ENCODE results near the gene G2E3. TPM values are rescaled to one million over a fixed set of nuclear protein-coding genes. Genes with fewer than 3 reads are reported as not detected.
A peak's percentile ranks its signal among the peaks of the same experiment; 100 is the strongest.

Gene G2E3
- total and polyA plus RNA-seq, 2 of the 13 experiments (the other 11 are each of a cell fraction or from before 2014, with no cell fraction given): 22.8 to 63.0 TPM

- ChIA-PET CTCF (ENCODE audit: low intra/inter-chr PET ratio, low total read pairs) (no interaction called here), POLR2A (no interaction called here)
- 98% methylated on average over 5 of the region's 5 CpGs for WGBS (ENCODE audit: low lambda C conversion rate)
- Histone ChIP-seq H3K9ac (ENCODE audit: insufficient read depth, low read depth, low read length) (no peak overlapping the region), H3K9me3 (ENCODE audit: low read length) (no peaks in the 10 kb centered on the region), H2AFZ (ENCODE audit: low read length) (no peak overlapping the region), H3K27ac (ENCODE audit: extremely low read length, insufficient read depth, low read length) (no peak overlapping the region), H3K4me1 (ENCODE audit: insufficient read depth, low read length) (peaks cover 40% of the 10 kb centered on the region), H3K4me2 (ENCODE audit: low read depth, low read length) (no peak overlapping the region), H3K36me3 (replicated peaks in 1 of 2; ENCODE audit: control insufficient read depth in 1 of 2, insufficient read depth in 2 of 2, low read length in 2 of 2) (0 out of 5 replicates have a peak, but pooled peaks cover 0 to 8% of the 10 kb centered on the region in 2 experiments), H3K4me3 (replicated peaks in 1 of 3; ENCODE audit: insufficient read depth in 1 of 3, low read depth in 2 of 3, low read length in 3 of 3) (no peak overlapping the region), H3K27me3 (ENCODE audit: control insufficient read depth in 1 of 2, insufficient read depth in 2 of 2, low read length in 2 of 2) (no peaks in the 10 kb centered on the region), H3K79me2 (ENCODE audit: insufficient read depth, low read length) (peaks cover 100% of the 10 kb centered on the region), H4K20me1 (ENCODE audit: insufficient read depth, low read length) (peaks cover 19% of the 10 kb centered on the region)
- TF ChIP-seq RBM22 (optimal IDR thresholded peaks at IDR 0.05; ENCODE audit: low read length) (peak; percentile 52), THRA (CRISPR knock-in tag; IDR thresholded peaks at IDR 0.05; ENCODE audit: borderline replicate concordance) (no peak), ZBED4 (CRISPR knock-in tag; IDR thresholded peaks at IDR 0.05; ENCODE audit: borderline replicate concordance) (no peak), ARID3A (IDR thresholded peaks at IDR 0.05; ENCODE audit: low read depth, low read length) (0 out of 2 replicates have a peak, but pooled peaks have one; percentile 33)
- DNase-seq (ENCODE audit: low spot score): no peak
- BruUV-seq (replicated peaks): no TSS peak
- in situ Hi-C loops (cut with HindIII; ENCODE audit: extremely low pct_ligation_motif_present, low pct_unique_long_range_greater_than_20kb) (no loop called here), intact Hi-C loops (cut with micrococcal nuclease; ENCODE audit: unreplicated experiment) (no loop called here)
- ATAC-seq: no peak
- FAIRE-seq: no peak
Observed at GRCh38 chr14:30573226-30573814, 14.4 kb downstream of the G2E3 start.
